ENCODE data around the gene MRPS6. TPM values are rescaled to one million over a fixed set of nuclear protein-coding genes. Genes with fewer than 3 reads are reported as not detected.

MRPS6 gene
- total RNA-seq, 4 donors from 2014 or later = 17.3 to 54.8 (median 29.3) TPM

- Histone ChIP-seq H3K27ac (no peak overlapping the region), H3K4me3 (no peak overlapping the region), H3K9me3 (no peaks in the 10 kb centered on the region), H3K36me3 (no peaks in the 10 kb centered on the region), H3K4me1 (peaks cover 0 to 5% of the 10 kb centered on the region in 2 donors), H3K27me3 (no peaks in the 10 kb centered on the region)
- DNase-seq (no peak), ATAC-seq (no peak)
- TF ChIP-seq CTCF (IDR thresholded peaks at IDR 0.05 in 4 of 5, conservative IDR thresholded peaks at IDR 0.05 in 1 of 5) (no peak), POLR2A (IDR thresholded peaks at IDR 0.05) (no peak)
- intact Hi-C loops (cut with DNase I; ENCODE audit: low total_unique reads) = no loop called here
- in situ Hi-C loops (cut with MboI; ENCODE audit: low sequenced_read_pairs in 4 of 4) = no loop called here
Observed at GRCh38 chr21:34191876-34192275, 118.5 kb downstream of the MRPS6 start.

Other genes starting within 250 kb of the MRPS6 start
- gene ATP5PO, start 157.8 kb upstream of the MRPS6 start, total RNA-seq = 100 to 1,000 TPM; 261 to 560 (median 356) TPM
- 10 to 100 TPM in 1 of 4 donors, 1 to 10 TPM in 3; 2.0 to 22.2 (median 6.2) TPM for gene SLC5A3, start within 50 bp of the MRPS6 start, total RNA-seq

Data from gastrocnemius medialis (tissue), 4 donors.